HFF-Myc (cell line): Measurements from ENCODE around the gene FRMD4B.

Experiments used
- DNase-seq: peaks from one replicate; pipeline ENCODE4 v3.0.0-alpha.2; 2011; ENCODE audit warnings: low read depth; ENCODE audit errors: extremely low read depth
- H3K4me3 ChIP-seq: replicated peaks from 2 replicates; pipeline ENCODE4 v1.5.1; 2011; ENCODE audit warnings: low read depth, mild to moderate bottlenecking, control low read depth, low read length
- TF ChIP-seq, protein P1 (sequence below): IDR thresholded peaks from 2 replicates; pipeline ENCODE4 v1.5.1; 2012; ENCODE audit warnings: mild to moderate bottlenecking, low read depth, low read length, control low read depth; ENCODE audit errors: missing control alignments

The FRMD4B gene

GRCh38 chr3:69179740-69180372, 206.0 kb downstream of the FRMD4B start:
- DNase-seq = no peak
- TF ChIP-seq, protein P1, sequence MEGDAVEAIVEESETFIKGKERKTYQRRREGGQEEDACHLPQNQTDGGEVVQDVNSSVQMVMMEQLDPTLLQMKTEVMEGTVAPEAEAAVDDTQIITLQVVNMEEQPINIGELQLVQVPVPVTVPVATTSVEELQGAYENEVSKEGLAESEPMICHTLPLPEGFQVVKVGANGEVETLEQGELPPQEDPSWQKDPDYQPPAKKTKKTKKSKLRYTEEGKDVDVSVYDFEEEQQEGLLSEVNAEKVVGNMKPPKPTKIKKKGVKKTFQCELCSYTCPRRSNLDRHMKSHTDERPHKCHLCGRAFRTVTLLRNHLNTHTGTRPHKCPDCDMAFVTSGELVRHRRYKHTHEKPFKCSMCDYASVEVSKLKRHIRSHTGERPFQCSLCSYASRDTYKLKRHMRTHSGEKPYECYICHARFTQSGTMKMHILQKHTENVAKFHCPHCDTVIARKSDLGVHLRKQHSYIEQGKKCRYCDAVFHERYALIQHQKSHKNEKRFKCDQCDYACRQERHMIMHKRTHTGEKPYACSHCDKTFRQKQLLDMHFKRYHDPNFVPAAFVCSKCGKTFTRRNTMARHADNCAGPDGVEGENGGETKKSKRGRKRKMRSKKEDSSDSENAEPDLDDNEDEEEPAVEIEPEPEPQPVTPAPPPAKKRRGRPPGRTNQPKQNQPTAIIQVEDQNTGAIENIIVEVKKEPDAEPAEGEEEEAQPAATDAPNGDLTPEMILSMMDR = no peak
- H3K4me3 ChIP-seq = no peak overlapping the region

DNA sequence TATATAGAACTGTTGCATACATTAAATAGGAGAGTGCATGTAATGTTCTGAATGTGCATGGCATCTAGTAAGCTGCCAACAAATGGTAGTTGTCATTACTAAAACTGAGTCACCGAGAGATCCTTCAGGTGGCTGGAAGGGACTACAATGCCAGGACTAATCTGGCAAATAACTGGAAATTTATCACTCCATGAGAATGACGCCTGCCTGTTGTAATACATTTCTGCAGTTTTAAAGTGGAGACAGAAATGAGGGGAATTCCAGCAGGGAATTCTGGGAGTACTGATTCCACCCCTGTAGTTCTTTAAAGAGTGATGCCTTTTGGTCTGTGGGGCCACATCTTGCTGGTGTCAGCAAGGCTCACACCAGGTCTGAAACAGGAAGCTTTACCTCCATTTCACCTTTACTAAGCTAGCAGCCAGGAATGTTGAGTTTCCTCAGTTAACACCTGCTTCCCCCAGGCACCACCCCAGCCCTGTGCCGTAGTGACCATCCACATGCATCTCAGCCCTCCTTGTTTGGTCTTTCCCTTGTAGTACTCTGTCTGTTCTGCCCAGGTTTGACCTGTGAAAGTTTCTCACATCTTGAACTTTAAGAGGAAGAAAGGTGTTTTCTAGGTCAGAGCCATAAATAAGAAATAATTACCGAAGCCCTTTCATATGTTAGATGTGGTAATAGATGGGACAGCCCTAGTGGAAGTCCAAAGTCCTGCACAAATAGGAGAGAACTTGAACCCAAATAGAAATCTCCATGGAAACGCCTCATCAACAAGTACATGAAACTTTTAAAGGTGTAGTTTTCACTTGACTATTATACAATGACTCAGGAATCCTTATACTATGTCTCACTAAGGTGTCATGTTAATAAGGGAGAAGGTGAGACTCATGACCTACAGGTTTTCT, 206.8 kb downstream of the FRMD4B start:
- DNase-seq = no peak
- TF ChIP-seq, protein P1 = no peak
- H3K4me3 ChIP-seq = no peak overlapping the region

- no peak for DNase-seq
- no peak overlapping the region for H3K4me3 ChIP-seq
- TF ChIP-seq, protein P1 = no peak
Observed at GRCh38 chr3:69178082-69178481, 207.8 kb downstream of the FRMD4B start.

DNA sequence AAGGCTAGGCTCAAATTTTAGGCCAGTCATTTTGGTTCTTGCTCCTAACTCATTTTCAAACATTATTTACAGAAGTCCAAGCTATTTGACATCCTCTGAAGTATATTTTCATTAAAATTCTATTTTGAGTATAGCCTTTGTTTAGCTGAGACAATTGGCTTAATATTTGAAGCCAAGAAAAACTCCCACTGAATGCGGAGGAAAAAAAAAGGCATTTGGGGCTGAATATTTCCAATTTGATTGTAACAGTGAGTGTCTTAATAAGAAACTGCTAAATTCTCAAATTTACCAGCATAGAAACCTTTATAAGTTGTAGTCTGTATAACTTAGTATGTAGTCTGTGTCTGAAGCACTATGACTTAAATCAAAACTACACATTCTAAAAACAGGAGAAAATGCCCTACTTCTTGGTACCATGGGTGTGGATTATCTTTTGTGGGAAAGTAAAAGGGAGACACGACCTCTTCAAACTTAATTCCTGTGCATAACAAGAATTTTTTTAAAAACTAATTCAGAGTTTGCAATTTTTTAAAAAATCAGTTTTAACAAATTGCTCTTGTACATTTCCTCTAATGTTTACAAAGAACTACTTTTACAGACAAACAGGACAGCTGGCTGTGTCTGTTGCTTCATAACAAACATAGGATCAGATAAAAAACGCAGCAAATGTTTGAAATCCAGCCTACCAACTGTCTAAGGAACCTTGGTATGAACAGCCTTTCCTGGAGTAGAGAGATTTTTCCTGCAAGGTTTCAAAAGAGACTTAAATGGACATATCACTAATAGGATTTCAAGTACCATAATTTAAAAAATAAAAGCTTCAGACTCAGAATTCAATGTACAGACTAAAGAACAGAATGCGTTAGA, 210.8 kb downstream of the FRMD4B start:
- TF ChIP-seq, protein P1 = no peak
- no peak for DNase-seq
- no peak overlapping the region for H3K4me3 ChIP-seq

DNA sequence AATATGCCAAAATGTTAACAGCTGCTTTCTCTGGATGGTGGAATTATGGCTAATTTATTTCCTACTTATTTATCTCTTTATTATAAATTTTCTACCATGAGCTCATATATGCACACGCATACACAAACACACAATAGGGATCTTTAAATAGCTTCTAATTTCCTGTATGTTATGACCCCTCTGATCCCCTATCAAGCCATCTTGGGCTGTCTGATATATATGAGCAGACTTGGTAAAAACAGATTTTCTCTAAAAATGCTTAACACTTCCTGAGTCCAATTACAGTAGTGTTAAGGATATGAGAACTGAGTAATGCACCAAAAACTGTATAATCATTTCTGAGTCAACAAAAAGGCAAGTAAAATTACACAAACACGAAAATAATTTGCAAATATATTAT, 211.4 kb downstream of the FRMD4B start:
- H3K4me3 ChIP-seq = no peak overlapping the region
- TF ChIP-seq, protein P1 = no peak

GRCh38 chr3:69172058-69172457, 213.8 kb downstream of the FRMD4B start:
- H3K4me3 ChIP-seq = no peak overlapping the region
- no peak for DNase-seq
- TF ChIP-seq, protein P1 = no peak

More for the DNA sequence above, 211.4 kb downstream of the FRMD4B start:
- no peak for DNase-seq
